Measurements from ENCODE around the gene ZNF331. TPM values are rescaled to one million over a fixed set of nuclear protein-coding genes. Genes with fewer than 3 reads are reported as not detected.

ZNF331 gene
- total RNA-seq, 2 donors from 2014 or later, result 26.9 to 38.7 TPM

GRCh38 chr19:53504885-53505284 is 33.1 kb upstream of the ZNF331 start:
- ATAC-seq (ENCODE audit: insufficient number of reproducible peaks, low FRiP score, low read depth) (no peak), DNase-seq (ENCODE audit: low spot score) (no peak)
- no peaks in the 10 kb centered on the region for H3K27me3 ChIP-seq (replicated peaks; ENCODE audit: insufficient read depth)
- no peaks in the 10 kb centered on the region for H3K4me1 ChIP-seq (ENCODE audit: control insufficient read depth in 1 of 2, low read depth in 2 of 2)
- no peaks in the 10 kb centered on the region for H3K36me3 ChIP-seq
- no peak overlapping the region for H3K4me3 ChIP-seq
- no peaks in the 10 kb centered on the region for H3K9me3 ChIP-seq
- no peak for TF ChIP-seq CTCF (IDR thresholded peaks at IDR 0.05)
- no peak overlapping the region for H3K27ac ChIP-seq

DNA sequence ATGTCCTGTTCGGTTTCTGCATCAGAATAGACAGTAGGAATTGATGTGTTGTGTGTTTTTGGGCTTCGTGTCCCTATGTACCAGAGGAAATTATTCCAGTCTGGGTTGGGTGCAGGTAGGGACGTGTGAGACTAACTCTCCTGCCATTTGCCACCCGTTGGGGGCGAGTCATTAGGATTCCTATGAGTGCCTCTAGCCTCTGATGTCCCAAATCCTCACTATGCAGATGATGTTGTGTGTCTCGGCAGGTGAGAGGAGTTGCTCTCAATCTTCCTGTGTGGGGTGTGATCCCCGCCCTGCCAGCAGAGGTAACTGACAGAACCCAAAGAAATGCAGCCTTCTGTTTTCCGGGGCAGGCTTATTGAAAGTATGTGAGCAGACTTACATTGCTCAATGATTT is 31.2 kb upstream of the ZNF331 start:
- Histone ChIP-seq H3K4me1 (ENCODE audit: control insufficient read depth in 1 of 2, low read depth in 2 of 2) (no peaks in the 10 kb centered on the region), H3K36me3 (no peaks in the 10 kb centered on the region), H3K9me3 (no peaks in the 10 kb centered on the region), H3K27ac (no peak overlapping the region), H3K4me3 (no peak overlapping the region), H3K27me3 (replicated peaks; ENCODE audit: insufficient read depth) (no peaks in the 10 kb centered on the region)
- no peak for TF ChIP-seq CTCF (IDR thresholded peaks at IDR 0.05)
- DNase-seq (ENCODE audit: low spot score), result no peak
- no peak for ATAC-seq (ENCODE audit: insufficient number of reproducible peaks, low FRiP score, low read depth)

- no peak overlapping the region for H3K27ac ChIP-seq
- no peak for TF ChIP-seq CTCF (IDR thresholded peaks at IDR 0.05)
- no peaks in the 10 kb centered on the region for H3K4me1 ChIP-seq (ENCODE audit: control insufficient read depth in 1 of 2, low read depth in 2 of 2)
- H3K27me3 ChIP-seq (replicated peaks; ENCODE audit: insufficient read depth), result no peaks in the 10 kb centered on the region
- H3K9me3 ChIP-seq, result no peaks in the 10 kb centered on the region
- DNase-seq (ENCODE audit: low spot score) (no peak), ATAC-seq (ENCODE audit: insufficient number of reproducible peaks, low FRiP score, low read depth) (no peak)
- H3K36me3 ChIP-seq, result no peaks in the 10 kb centered on the region
- no peak overlapping the region for H3K4me3 ChIP-seq
These were observed 30.2 kb upstream of the ZNF331 start for GRCh38 chr19:53507523-53508442.

- Histone ChIP-seq H3K36me3 (no peaks in the 10 kb centered on the region), H3K4me3 (no peak overlapping the region), H3K4me1 (ENCODE audit: control insufficient read depth in 1 of 2, low read depth in 2 of 2) (no peaks in the 10 kb centered on the region), H3K27me3 (replicated peaks; ENCODE audit: insufficient read depth) (no peaks in the 10 kb centered on the region), H3K27ac (no peak overlapping the region), H3K9me3 (no peaks in the 10 kb centered on the region)
- TF ChIP-seq CTCF (IDR thresholded peaks at IDR 0.05), result no peak
- no peak for ATAC-seq (ENCODE audit: insufficient number of reproducible peaks, low FRiP score, low read depth)
- no peak for DNase-seq (ENCODE audit: low spot score)
These were observed 28.5 kb upstream of the ZNF331 start for GRCh38 chr19:53509443-53509842.

DNA sequence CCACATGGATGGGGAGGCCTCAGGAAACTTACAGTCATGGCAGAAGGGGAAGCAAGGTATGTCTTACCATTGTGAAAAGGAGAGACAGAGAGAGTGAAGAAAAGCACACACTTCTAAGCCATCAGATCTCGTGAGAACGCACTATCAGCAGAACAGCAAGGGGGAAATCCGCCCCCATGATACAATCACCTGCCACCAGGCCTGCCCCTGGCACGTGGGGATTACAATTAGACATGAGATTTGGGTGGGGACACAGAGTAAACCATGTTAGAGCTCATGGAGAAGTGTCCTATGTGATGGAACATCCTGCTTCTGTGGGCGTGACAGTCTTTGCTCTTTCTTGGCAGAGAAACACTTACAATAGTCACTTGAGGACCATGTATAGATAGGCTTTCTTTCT is 28.1 kb upstream of the ZNF331 start:
- TF ChIP-seq CTCF (IDR thresholded peaks at IDR 0.05), result no peak
- Histone ChIP-seq H3K27me3 (replicated peaks; ENCODE audit: insufficient read depth) (no peaks in the 10 kb centered on the region), H3K9me3 (no peaks in the 10 kb centered on the region), H3K4me3 (no peak overlapping the region), H3K36me3 (no peaks in the 10 kb centered on the region), H3K27ac (no peak overlapping the region), H3K4me1 (ENCODE audit: control insufficient read depth in 1 of 2, low read depth in 2 of 2) (no peaks in the 10 kb centered on the region)
- no peak for DNase-seq (ENCODE audit: low spot score)
- no peak for ATAC-seq (ENCODE audit: insufficient number of reproducible peaks, low FRiP score, low read depth)

Measured in thoracic aorta (tissue), 2 donors.